Activated CD4-positive, alpha-beta T cell treated with anti-CD3 and anti-CD28 coated beads, Interleukin-2, amount 50 U/mL, for 16 hours (primary cell): ENCODE results near the gene DNAJC13.

Experiments used
- DNase-seq: peaks from one replicate; pipeline ENCODE4 v3.0.0-alpha.2; 2020

The DNAJC13 gene

DNA sequence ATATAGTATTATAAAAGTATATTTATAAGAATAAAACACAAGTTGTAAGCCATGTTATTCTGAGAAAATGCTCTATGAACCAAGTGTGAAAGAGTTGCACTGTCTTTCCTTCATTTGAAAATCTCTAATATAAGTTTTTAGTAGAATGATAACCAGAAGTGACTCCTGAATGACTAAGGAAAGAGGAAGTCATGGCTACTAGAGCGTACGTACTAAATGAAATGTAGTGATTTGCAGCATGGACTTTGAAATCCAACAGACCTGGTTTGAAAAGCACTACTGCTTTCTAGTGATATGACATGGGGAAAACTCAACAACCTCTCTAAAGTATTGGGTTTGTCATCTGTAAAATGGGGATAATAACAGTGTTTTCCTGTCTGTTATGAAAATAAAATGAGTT, 10.3 kb upstream of the DNAJC13 start:
- DNase-seq, result no peak

DNA sequence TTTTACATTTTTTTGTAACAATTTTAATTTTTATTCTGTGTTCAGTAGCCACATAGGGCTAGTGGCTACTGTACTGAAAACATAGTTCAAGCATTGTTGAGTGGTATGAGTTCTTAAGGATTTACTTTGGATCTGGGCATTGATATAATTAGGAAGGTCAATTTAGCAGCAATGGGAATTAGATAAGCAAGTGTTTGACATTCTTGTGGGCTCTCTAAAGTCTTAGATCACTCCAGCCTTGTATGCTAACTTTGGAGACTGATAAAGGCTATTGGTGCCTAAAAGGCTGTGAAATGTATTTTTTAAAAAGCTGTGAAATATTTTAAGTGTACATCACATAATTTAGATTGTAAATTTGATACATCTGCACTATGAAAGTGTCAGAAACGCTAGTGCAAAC, 2.5 kb upstream of the DNAJC13 start:
- no peak for DNase-seq

DNA sequence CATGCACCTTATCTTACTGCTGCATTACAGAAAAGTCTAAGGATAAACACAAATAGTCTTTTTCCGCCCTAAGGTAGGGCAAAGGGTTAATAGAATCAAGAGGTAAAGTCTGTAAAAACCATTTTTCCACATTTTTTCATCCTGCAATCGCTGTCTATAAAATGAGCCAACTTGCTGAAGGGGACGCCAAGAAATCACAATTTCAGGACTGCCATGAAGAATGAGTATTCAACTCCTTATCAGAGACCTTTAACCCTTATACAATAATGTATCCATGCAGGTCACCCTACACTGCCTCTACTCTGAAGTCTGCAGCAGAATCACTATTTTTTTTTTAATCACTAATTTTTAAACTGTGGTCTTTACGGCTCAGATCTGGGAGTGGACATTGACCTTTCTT, 1.1 kb upstream of the DNAJC13 start:
- no peak for DNase-seq

DNA sequence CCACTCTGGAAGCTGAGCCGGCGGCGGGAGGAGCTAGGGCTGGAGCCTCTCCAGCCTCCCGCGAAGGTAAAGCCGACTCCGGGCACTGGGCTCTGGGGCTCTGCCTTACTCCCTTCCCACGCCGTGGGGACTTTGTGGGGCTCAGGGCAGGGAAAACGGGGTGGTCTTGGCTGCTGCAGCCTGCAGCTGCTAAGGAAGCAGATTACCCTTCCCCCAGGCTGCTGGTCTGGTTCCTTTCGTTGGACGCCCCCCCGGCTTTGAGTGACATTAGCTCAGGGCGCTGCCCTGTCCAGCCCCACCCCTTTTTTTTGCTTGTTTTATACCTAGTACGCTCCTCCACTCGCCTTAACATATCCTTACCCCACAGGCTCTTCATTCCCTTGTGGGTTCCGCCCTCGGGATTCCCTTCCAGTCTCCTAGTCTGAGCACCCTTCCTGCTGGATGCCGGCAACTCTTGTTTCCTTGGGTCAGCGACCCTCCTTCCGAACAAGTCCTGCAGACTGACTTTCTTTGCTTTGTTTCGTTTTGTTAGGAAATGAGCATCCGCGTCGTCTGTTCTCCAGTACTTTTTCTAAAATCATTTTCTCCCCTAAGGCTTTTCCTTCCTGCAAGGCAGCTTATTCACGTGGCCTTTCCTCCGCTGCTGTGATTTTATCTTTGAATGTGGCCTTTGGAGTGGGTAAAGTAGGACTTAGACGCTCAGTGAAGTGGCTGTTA, 551 bp downstream of the DNAJC13 start:
- peak; percentile 72 for DNase-seq

DNA sequence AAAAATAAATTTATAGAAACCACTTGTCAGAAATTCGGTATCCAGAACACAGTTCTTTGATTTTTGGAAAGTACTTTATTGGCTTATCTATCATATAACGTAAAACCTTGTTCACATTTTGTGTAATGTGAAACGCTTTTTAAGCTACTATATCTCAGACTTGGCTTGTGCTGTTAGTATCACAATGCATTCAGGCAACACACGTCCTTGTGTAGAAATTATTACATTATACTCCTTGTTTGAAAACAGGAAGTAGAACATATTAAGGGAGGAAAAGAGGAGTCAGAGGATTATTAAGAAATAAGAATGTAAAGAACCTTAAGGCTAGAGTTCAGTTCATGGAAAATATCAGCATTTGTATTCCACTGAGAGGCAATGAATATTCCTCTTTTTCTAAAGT, 1.6 kb downstream of the DNAJC13 start:
- DNase-seq, result no peak

GRCh38 chr3:132421832-132422231, 4.5 kb downstream of the DNAJC13 start:
- no peak for DNase-seq

GRCh38 chr3:132422531-132422930, 5.2 kb downstream of the DNAJC13 start:
- DNase-seq, result no peak

- DNase-seq, result peak; percentile 73
Observed at GRCh38 chr3:132432639-132433038, 15.3 kb downstream of the DNAJC13 start.

DNA sequence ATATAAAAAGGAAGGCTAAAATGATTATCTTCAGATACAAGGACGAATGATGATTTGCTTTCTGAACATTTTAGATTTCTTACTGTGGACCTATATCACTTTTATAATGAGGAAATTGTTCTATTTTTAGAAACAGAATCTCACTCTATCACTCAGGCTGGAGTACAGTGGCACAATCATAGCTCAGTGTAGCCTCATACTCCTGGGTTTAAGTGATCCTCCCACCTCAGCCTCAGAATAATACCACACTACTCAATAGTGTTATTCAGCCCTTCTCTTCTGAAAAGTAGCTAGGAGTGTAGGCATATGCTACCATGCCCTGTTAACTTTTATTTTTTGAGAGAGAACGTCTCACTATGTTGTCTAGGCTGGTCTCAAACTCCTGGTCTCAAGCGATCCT, 15.8 kb downstream of the DNAJC13 start:
- DNase-seq, result no peak

DNA sequence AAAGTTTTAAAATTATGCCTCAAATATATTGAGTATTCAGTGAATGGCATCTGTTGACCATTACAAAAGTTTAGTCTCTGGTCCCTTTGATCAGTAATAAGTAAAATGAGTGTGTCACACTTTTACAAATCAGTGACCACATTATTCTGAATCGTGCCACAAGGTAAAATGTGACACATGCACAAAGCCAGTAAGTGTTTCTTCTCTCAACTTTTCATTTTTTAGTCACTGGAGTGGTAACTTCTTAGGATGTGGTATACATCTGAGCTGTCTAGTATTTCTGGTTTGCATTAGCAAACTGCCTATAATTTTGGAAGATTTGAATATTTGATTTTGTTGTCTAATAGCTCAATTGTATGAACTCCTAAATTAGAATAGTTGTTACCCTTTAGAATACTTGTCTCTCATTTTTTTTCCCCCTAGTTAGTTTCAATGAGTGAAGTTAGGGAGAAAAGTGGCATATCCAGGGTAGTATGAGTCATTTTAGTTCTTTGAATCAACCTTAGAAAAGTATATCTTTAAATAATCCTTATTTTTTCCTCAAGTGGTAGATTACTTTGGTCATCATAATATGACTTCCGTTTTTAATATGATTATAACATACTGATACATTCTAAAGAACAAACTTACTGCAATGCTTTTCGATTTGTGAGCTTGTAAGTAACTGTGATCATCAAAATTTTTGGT, 18.1 kb downstream of the DNAJC13 start:
- DNase-seq, result peak; percentile 78

GRCh38 chr3:132435911-132436425, 18.7 kb downstream of the DNAJC13 start:
- no peak for DNase-seq

- no peak for DNase-seq
Observed at GRCh38 chr3:132443421-132443820, 26.1 kb downstream of the DNAJC13 start.

DNA sequence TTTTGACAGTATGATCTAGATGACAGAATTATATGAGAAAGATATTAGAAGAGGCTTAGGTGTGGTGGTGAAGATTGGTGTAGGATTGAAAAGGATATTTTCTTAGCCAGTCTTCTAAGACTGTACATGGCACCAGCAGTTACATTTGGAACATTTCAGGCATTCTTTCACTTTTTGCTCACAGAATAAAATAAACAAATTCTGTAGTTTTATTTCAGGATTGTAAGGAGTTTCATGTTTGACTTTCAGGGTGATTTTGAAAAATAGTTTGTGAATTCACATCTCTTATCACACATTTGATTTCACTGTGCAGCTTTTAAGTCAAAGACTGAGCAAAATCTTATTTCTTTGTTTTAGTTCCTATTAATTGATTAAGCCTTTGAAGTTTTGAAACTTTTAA, 27.1 kb downstream of the DNAJC13 start:
- DNase-seq, result no peak

DNA sequence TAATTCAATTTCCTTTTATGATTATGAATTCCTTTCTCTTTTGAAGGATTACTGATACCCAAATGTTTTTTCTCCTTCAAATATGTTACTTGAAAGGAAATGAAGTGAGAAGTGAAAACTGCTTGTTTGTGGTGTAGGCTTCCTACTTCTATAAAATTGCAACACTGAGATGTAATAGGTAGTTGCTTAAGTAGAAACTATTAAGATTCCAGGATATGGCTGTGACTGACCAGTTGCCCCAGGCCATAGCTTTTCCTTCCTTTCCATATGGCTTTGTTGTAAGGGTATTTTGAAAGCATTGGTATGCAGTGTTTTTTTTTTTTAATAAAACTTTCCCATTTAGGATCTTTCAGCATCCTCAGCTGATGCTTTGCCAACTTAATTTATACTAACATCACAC, 28.5 kb downstream of the DNAJC13 start:
- no peak for DNase-seq

DNA sequence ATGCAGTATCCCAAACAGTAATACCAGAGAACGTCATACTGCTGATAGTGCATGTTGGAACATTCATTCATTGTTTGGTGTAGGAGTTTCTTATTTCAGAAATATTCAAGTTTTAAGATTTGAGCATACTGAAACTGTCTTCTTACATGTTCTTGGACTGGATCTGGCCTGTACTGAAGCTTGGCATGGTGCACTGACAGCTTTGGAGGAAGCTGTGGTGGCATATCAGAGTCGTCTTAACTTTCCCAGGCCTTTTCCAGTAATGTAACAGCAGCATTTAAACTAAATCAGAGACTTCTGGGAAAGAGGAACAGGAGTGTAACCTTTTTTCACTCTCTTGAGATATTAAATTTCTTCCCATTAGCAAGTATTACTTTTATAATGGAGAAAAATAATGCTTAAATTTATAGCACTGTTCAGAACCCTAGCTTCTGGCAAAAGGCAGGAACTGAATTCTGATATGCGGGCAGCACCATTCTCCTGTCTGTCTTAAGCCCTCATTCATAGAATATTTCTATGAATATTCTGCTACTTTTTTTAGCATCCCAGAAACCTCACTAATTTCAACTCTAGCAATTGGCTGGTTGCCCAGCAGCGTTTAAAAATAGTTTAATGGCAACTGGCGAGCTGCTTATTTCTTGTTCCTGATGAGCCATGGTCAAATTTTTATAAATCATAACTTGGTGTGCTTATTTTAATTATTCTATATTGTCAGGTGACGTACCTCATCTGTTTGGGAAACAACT, 31.1 kb downstream of the DNAJC13 start:
- DNase-seq, result no peak

DNA sequence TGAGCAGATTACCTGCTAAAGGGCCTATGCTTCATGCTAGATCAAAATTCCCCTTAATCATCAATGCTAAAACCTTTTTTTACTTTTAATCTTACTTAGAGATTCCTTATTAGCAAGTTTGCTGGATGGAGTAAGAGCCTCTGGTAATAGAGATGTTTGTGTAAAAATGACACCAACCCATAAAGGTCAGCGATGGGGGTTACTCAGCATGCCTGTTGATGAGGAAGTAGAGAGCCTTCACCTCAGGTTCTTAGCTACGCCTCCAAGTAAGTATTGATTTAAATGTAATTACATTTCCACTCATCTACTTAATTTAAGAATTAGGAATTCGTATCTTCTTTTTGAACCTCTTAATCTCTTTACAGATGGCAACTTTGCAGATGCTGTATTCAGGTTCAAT, 38.8 kb downstream of the DNAJC13 start:
- DNase-seq, result no peak

- DNase-seq, result no peak
Observed at GRCh38 chr3:132456571-132456970, 39.3 kb downstream of the DNAJC13 start.

- DNase-seq, result no peak
Observed at GRCh38 chr3:132457286-132457685, 40.0 kb downstream of the DNAJC13 start.

GRCh38 chr3:132459551-132459950, 42.2 kb downstream of the DNAJC13 start:
- no peak for DNase-seq

DNA sequence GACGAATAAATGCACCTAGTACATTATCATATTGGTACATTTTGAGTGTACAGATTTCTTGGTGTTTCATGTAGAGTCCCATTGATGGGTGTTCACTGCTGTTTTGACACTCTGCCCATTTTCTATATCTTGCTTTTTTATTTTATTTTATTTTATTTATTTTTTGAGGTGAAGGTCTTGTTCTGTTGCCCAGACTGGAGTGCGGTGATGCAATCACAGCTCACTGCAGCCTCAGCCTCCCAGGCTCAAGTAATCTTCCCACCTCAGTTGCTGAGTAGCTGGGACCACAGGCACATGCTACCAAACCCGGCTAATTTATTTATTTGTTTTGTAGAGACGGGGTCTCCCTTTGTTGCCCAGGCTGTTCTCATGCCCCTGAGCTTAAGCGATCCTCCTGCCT, 44.2 kb downstream of the DNAJC13 start:
- no peak for DNase-seq

DNA sequence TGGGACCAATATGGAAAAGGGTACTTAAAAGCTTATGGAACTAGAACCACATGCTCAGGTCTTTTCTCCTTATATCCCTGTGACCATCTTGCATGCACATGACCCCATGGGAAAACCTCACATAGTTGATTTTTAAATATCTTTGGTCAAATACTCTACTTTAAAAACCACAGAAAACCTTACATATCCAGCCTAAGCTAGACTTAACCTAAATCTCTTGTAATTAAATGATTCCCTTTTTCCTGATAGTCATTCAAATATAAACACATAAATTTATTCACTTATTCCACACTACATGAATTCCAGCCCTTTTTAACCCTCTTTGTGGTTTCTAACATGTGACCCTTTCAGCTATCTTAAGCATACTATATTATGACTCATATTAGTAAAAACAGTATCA, 46.8 kb downstream of the DNAJC13 start:
- no peak for DNase-seq

GRCh38 chr3:132469326-132469725, 52.0 kb downstream of the DNAJC13 start:
- no peak for DNase-seq

GRCh38 chr3:132486099-132486498, 68.8 kb downstream of the DNAJC13 start:
- DNase-seq, result no peak

GRCh38 chr3:132488151-132488550, 70.8 kb downstream of the DNAJC13 start:
- DNase-seq, result no peak
